ENCODE measurements around the gene CDH26. TPM values are rescaled to one million over a fixed set of nuclear protein-coding genes. Genes with fewer than 3 reads are reported as not detected.

Gene CDH26
- polyA plus RNA-seq, 4 donors = 0.72 to 1.6 (median 1.1) TPM

DNA sequence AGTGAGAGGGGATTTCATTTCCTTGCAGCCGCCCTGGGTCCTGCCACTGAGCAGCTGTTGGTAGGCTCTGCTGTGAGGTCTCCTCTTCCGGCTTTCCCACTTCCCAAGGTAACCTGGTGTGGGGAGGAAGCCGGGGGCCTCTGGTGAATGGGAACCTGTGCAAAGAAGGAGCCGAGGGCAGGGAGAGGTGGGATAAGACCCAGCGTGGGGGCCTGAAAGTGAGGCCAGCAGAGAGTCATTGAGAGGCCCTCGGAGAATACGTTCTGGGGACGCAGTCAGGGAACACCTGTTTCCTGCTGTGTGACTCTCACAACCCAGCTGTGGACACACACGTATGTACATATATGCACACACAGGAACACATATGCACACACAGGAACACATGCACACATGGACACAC, 100.7 kb downstream of the CDH26 start:
- Histone ChIP-seq H3K4me3 (ENCODE audit: low read depth in 1 of 3, low read length in 3 of 3) (no peak overlapping the region), H3K27ac (ENCODE audit: low read depth in 1 of 3, low read length in 2 of 3) (no peak overlapping the region), H3K9me3 (ENCODE audit: control insufficient read depth in 2 of 2, insufficient read depth in 1 of 2, low read depth in 1 of 2, low read length in 1 of 2) (no peaks in the 10 kb centered on the region), H3K36me3 (ENCODE audit: control insufficient read depth in 3 of 3, insufficient read depth in 2 of 3, low read depth in 1 of 3, low read length in 3 of 3) (no peaks in the 10 kb centered on the region), H3K27me3 (ENCODE audit: control insufficient read depth in 3 of 3, insufficient read depth in 3 of 3, low read length in 3 of 3) (no peaks in the 10 kb centered on the region), H3K4me1 (ENCODE audit: control insufficient read depth in 3 of 3, insufficient read depth in 2 of 3, low read depth in 1 of 3, low read length in 2 of 3) (no peaks in the 10 kb centered on the region)
- DNase-seq = no peak
- 69 to 87% (median 72%) methylated on average over 9 of the region's 9 CpGs for WGBS, 3 donors
- FAIRE-seq = no peak

GRCh38 chr20:60060006-60060557, 101.9 kb downstream of the CDH26 start:
- H3K4me1 ChIP-seq (ENCODE audit: control insufficient read depth in 3 of 3, insufficient read depth in 2 of 3, low read depth in 1 of 3, low read length in 2 of 3) = no peaks in the 10 kb centered on the region
- no peaks in the 10 kb centered on the region for H3K27me3 ChIP-seq (ENCODE audit: control insufficient read depth in 3 of 3, insufficient read depth in 3 of 3, low read length in 3 of 3)
- H3K9me3 ChIP-seq (ENCODE audit: control insufficient read depth in 2 of 2, insufficient read depth in 1 of 2, low read depth in 1 of 2, low read length in 1 of 2) = no peaks in the 10 kb centered on the region
- FAIRE-seq (no peak), DNase-seq (no peak)
- no peak overlapping the region for H3K27ac ChIP-seq (ENCODE audit: low read depth in 1 of 3, low read length in 2 of 3)
- H3K36me3 ChIP-seq (ENCODE audit: control insufficient read depth in 3 of 3, insufficient read depth in 2 of 3, low read depth in 1 of 3, low read length in 3 of 3) = no peaks in the 10 kb centered on the region
- WGBS, 3 donors = 85 to 91% (median 88%) methylated on average over 13 of the region's 13 CpGs
- no peak overlapping the region for H3K4me3 ChIP-seq (ENCODE audit: low read depth in 1 of 3, low read length in 3 of 3)

DNA sequence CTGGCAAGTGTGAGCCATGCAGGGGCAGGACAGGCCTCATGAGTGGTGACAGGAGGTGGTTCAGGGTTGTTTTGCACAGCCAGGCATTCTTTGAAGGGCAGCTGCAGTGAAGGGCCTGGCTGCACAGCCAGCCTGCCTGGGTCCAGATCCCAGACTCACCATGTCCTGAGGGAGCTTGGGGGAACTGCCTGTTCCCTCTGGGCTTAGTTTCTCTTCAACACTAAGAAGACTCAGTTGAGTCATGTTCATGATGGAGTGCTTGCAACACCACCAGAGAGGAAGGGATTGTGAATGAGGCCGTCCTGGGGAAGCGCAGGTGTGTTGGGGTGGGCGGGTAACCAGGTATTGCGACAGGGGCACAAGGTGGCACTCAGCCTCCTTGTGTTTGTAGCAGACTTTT, 102.4 kb downstream of the CDH26 start:
- Histone ChIP-seq H3K36me3 (ENCODE audit: control insufficient read depth in 3 of 3, insufficient read depth in 2 of 3, low read depth in 1 of 3, low read length in 3 of 3) (no peaks in the 10 kb centered on the region), H3K27me3 (ENCODE audit: control insufficient read depth in 3 of 3, insufficient read depth in 3 of 3, low read length in 3 of 3) (no peaks in the 10 kb centered on the region), H3K9me3 (ENCODE audit: control insufficient read depth in 2 of 2, insufficient read depth in 1 of 2, low read depth in 1 of 2, low read length in 1 of 2) (no peaks in the 10 kb centered on the region), H3K4me1 (ENCODE audit: control insufficient read depth in 3 of 3, insufficient read depth in 2 of 3, low read depth in 1 of 3, low read length in 2 of 3) (no peaks in the 10 kb centered on the region), H3K4me3 (ENCODE audit: low read depth in 1 of 3, low read length in 3 of 3) (no peak overlapping the region), H3K27ac (ENCODE audit: low read depth in 1 of 3, low read length in 2 of 3) (no peak overlapping the region)
- WGBS, 3 donors = 75 to 87% (median 76%) methylated on average over 4 of the region's 4 CpGs
- FAIRE-seq (no peak), DNase-seq (no peak)

DNA sequence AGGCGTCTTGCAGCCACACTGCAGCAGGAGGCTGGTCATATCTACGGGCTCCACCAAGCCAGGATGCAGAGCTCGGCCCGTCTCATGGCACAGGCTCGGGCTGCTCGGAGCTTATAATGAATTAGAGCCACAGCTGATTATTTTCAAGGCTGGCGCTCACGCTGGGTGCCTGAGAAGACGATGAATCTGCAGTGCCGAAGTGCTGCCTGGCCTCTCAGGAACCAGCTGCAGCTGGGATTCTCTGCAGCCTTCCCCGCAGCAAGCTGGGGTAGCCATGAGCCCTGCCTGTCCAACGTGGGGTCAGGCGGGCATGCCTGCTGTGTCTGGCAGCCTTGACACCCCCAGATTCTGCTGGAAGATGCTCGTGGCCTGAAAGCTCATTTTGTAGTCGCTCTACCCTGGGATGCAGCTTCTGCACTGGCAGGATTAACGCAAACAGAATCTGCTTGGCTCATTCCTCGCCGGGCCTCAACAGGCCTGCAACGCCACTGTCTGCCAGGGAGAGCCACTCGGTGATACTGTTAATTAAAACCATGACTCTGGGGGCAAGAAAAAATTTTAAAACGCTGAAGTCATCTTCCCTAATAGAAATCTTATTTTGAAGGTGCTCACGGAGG, 104.3 kb downstream of the CDH26 start:
- 65 to 79% (median 77%) methylated on average over 22 of the region's 22 CpGs for WGBS, 3 donors
- no peaks in the 10 kb centered on the region for H3K36me3 ChIP-seq (ENCODE audit: control insufficient read depth in 3 of 3, insufficient read depth in 2 of 3, low read depth in 1 of 3, low read length in 3 of 3)
- FAIRE-seq (no peak), DNase-seq (no peak)
- H3K4me1 ChIP-seq (ENCODE audit: control insufficient read depth in 3 of 3, insufficient read depth in 2 of 3, low read depth in 1 of 3, low read length in 2 of 3) = no peaks in the 10 kb centered on the region
- no peak overlapping the region for H3K4me3 ChIP-seq (ENCODE audit: low read depth in 1 of 3, low read length in 3 of 3)
- no peaks in the 10 kb centered on the region for H3K27me3 ChIP-seq (ENCODE audit: control insufficient read depth in 3 of 3, insufficient read depth in 3 of 3, low read length in 3 of 3)
- H3K27ac ChIP-seq (ENCODE audit: low read depth in 1 of 3, low read length in 2 of 3) = no peak overlapping the region
- H3K9me3 ChIP-seq (ENCODE audit: control insufficient read depth in 2 of 2, insufficient read depth in 1 of 2, low read depth in 1 of 2, low read length in 1 of 2) = no peaks in the 10 kb centered on the region

DNA sequence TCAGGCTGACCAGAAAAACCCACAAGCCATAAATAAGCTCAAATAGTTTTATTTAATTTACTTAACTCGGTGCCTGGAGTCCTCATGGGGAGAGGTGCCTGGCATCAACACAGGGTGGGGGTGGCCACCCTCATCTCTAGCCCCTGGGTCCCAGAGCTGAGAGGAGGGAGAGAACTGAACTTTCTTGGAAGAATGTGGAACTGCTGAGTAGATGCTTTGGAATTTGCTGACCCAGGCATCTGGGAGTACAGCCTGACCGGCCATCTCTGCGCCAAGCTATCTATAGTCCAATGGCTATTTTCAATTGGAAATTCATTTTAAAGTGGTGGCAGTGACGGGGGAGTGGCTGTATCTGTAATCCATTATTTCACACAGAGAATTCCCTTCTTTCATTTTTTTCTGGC, 104.8 kb downstream of the CDH26 start:
- Histone ChIP-seq H3K9me3 (ENCODE audit: control insufficient read depth in 2 of 2, insufficient read depth in 1 of 2, low read depth in 1 of 2, low read length in 1 of 2) (no peaks in the 10 kb centered on the region), H3K4me3 (ENCODE audit: low read depth in 1 of 3, low read length in 3 of 3) (no peak overlapping the region), H3K27ac (ENCODE audit: low read depth in 1 of 3, low read length in 2 of 3) (no peak overlapping the region), H3K4me1 (ENCODE audit: control insufficient read depth in 3 of 3, insufficient read depth in 2 of 3, low read depth in 1 of 3, low read length in 2 of 3) (no peaks in the 10 kb centered on the region), H3K36me3 (ENCODE audit: control insufficient read depth in 3 of 3, insufficient read depth in 2 of 3, low read depth in 1 of 3, low read length in 3 of 3) (no peaks in the 10 kb centered on the region), H3K27me3 (ENCODE audit: control insufficient read depth in 3 of 3, insufficient read depth in 3 of 3, low read length in 3 of 3) (no peaks in the 10 kb centered on the region)
- DNase-seq (no peak), FAIRE-seq (no peak)
- WGBS, 3 donors = 64 to 74% (median 74%) methylated on average over 4 of the region's 4 CpGs

GRCh38 chr20:60063739-60064380, 105.6 kb downstream of the CDH26 start:
- 44 to 54% (median 52%) methylated on average over 3 of the region's 3 CpGs for WGBS, 3 donors
- no peak overlapping the region for H3K4me3 ChIP-seq (ENCODE audit: low read depth in 1 of 3, low read length in 3 of 3)

More at GRCh38 chr20:60063739-60064380, 105.6 kb downstream of the CDH26 start:
- H3K36me3 ChIP-seq (ENCODE audit: control insufficient read depth in 3 of 3, insufficient read depth in 2 of 3, low read depth in 1 of 3, low read length in 3 of 3) = no peaks in the 10 kb centered on the region
- FAIRE-seq (no peak), DNase-seq (no peak)
- no peaks in the 10 kb centered on the region for H3K4me1 ChIP-seq (ENCODE audit: control insufficient read depth in 3 of 3, insufficient read depth in 2 of 3, low read depth in 1 of 3, low read length in 2 of 3)
- H3K27ac ChIP-seq (ENCODE audit: low read depth in 1 of 3, low read length in 2 of 3) = no peak overlapping the region
- H3K27me3 ChIP-seq (ENCODE audit: control insufficient read depth in 3 of 3, insufficient read depth in 3 of 3, low read length in 3 of 3) = no peaks in the 10 kb centered on the region
- no peaks in the 10 kb centered on the region for H3K9me3 ChIP-seq (ENCODE audit: control insufficient read depth in 2 of 2, insufficient read depth in 1 of 2, low read depth in 1 of 2, low read length in 1 of 2)

Other genes with a start within 250 kb of the CDH26 start
- 1 to 10 TPM in 2 of 4 donors, under 1 TPM in 2; 0.51 to 3.0 (median 1.8) TPM for gene SYCP2, start 24.8 kb upstream of the CDH26 start, polyA plus RNA-seq
- gene PPP1R3D, start 18.1 kb upstream of the CDH26 start, polyA plus RNA-seq = 1 to 10 TPM; 3.2 to 8.3 (median 4.5) TPM
- 10 to 100 TPM in 1 of 4 donors, 1 to 10 TPM in 3; 2.7 to 16.4 (median 3.7) TPM for gene FAM217B, start 18.0 kb upstream of the CDH26 start, polyA plus RNA-seq